PC-3 (cell line): ENCODE data around the gene F12.

Experiments used
- CTCF ChIP-seq: fragments of 300-600 bp; sonication (generic); conservative IDR thresholded peaks from 2 replicates; pipeline ENCODE4 v1.5.1; 2017; ENCODE audit warnings: antibody characterized with exemption, low read depth, mild to moderate bottlenecking, low read length
- EZH2 ChIP-seq: fragments of 300-600 bp; sonication (generic); IDR thresholded peaks from one replicate; pipeline ENCODE4 v1.6.1; 2017; ENCODE audit warnings: antibody characterized with exemption, mild to moderate bottlenecking, low read length; ENCODE audit not compliant: unreplicated experiment
- EZH2phosphoT487 ChIP-seq: fragments of 300-600 bp; sonication (generic); IDR thresholded peaks from 2 replicates; pipeline ENCODE4 v1.6.1; 2018; ENCODE audit warnings: mild to moderate bottlenecking, antibody characterized with exemption, low read length, borderline replicate concordance

- TF ChIP-seq EZH2phosphoT487 (no peak), EZH2 (no peak), CTCF (no peak)
These were observed 4.7 kb downstream of the F12 start for GRCh38 chr5:177404641-177405179.
